HG02642 (cell line): ENCODE measurements around the gene SERPINB8.
A peak's percentile ranks its signal among the peaks of the same experiment; 100 is the strongest.

Experiments
- ATAC-seq: cut with Tn5 transposase; IDR thresholded peaks from one replicate; pipeline ENCODE4 v1.9.1; 2021; ENCODE audit warnings: mild to moderate bottlenecking; ENCODE audit not compliant: unreplicated experiment, poor library complexity

Gene SERPINB8

DNA sequence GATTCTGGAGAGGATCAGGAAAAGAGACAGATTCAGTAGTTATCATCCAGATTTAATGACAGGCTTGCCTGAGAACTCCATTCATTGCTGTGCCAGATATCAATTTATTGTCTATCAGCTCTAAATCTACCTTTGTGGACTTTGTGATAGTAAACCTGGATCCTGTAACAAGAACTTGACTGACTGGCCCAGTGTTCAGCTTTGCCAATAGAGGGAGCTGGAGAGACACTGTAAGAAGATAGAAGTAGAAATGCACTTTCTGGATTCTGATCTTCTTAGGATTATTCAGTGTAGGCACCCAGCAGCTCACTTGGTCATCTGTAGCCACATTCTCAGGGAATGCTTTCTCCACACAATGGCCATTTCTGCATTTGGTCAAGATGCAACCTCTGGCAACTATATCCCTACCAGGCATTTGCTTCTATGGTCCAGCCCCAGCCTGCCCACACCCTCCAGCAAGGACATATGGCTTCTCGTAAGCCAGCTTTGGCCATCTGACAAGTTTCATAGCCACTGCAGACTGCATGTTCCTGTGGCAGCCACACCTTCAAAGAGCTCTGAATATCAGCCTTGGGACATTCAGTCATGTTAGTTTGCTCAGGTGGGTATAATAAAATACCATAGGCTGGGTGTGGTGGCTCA, 6.1 kb upstream of the SERPINB8 start:
- peak; percentile 78 for ATAC-seq

DNA sequence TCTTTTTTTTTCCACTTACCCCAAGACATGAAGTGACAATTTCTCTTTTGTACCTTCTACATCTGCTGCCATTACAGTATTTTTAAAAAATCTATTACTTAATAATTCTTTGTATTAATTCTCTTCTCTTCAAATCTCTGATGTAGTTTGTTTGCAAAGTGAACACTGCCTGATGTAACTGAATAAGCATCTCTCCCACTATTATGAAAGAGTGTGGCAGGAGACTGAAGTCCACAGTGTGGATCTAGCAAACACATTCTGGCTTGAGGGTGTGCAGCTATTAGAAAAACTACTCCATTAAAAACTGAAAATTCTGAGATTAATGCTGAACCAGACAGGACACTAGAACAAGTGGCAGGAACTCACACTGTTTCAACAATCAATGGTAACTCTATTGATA, 5.0 kb upstream of the SERPINB8 start:
- no peak for ATAC-seq

DNA sequence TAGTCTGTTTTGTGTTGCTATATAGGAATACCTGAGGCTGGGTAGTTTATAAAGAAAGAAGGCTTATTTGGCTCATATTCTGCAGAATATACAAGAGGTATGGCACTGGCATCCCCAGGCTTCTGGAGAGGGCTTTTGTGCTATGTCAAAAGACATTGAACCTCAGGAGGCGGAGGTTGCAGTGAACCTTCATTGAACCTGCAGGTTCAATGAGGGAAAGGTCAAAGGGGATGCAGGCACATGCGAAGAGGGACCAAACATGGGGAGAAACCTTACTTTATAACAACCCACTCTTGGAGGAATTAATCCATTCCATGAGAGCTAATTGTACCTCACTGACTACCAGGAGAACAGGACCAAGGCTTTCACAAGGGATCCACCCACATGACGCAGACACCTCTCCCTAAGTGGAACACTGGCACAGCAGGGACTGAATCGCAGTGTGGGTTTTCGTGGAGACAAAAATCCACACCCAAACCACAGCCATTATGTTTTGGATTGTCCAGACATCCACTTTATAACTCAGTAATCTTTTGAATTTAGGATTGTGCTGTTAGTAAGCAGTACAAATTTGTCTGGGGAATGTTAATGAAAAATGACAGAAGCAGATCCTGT, 4.1 kb upstream of the SERPINB8 start:
- ATAC-seq = no peak

DNA sequence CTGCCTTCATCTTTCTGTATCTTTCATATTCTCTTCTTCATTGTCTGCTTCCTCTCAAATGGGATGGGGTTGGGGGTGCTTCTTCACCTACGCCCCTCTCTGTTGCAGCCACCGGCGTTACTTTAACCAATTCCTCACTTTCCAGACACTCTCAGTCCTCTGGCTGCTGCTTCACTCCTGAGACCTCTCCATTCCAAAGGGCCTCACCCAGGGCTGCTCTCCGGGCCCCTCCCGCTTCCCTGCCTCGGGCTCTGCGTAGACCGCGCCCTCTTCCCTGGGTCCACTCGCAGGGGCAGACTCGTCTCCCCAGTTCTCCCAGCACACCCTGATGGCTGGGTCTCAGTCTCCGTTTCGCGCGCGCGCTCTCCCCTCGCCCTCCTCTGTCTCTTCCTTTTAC, 926 bp downstream of the SERPINB8 start:
- ATAC-seq = peak; percentile 0

DNA sequence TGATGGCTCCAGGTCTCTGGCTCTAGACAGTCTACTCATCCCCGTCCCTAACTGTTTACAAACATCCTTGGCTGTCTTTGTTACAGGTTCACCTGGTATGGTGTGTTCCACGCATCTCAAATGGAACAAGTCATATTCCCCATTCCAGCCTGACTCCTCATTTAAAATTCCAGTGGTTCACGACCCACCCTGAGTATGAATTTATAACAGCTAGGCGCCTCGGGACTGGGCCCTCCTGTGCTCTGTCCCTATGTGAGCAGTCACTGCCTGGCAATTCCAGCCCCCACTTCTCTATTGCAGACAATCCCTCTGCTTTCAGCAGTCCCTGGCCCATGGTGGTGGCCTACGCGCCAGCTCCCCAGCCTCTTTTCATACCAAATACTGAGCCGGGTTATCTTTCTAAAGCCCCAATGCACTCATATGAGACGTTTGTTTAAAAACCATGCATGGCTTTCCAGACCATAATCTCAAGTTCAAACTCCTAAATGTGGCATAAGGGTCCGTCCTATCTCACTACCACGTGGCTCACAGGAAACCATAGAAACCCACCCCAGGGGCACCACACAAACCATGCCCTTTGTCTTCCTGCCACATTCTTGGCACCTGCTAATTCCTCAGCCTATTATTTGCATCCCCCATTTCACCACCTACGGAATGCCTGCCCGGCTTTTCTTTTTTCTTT, 1.6 kb downstream of the SERPINB8 start:
- no peak for ATAC-seq

DNA sequence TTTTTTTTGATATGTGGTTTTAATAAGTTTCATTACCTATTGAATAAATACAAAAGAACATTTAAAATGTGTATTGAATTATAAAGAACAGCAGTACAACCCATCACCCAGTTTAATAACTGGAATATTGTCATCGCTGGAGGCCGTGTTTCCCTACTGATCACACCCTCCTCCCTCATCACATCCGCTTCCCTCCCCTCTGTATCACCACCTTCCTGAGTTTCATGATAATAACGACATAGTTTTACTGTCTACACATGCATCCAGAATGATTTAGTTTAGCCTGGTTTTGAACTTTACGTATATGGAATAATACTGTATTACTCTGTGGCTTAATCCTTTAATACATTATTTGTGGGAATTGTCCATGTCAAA, 2.1 kb downstream of the SERPINB8 start:
- ATAC-seq = no peak

DNA sequence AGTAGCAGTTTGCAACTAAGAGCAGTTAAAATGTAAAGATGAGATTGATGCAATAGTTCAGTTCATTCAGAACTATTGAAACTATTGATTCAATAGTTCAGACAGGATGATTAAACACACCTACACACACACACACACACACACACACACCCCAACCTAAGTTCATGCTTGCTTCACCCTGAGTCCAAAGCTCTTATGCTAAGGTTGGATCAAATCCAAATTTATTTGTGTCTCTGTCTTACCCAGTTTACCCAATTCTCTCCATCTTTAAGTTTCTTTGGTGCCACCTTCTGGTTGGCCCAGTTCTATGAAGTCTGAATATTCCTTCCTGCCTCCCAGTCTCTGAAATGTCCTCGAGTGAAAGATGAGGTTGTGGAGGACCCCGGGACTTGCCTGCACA, 5.1 kb downstream of the SERPINB8 start:
- ATAC-seq = no peak

DNA sequence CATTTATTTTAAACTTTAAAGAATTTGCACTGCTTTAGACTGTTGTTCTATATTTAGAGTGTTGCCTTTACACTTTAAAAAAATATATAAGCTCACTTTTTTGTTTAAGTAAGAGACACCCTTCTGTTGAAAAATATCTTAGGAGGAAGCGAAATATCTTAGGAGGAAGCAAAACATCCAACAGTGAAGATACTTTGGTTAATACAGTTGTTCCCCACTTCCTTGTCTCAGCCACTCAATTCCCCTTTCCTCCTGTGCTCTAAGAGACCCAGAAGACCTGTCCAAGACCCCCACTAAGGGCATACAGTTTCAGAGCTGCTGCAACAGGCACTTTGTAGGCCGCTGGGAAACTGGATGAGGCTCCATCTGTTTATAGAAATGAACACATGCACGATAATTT, 5.7 kb downstream of the SERPINB8 start:
- ATAC-seq = no peak

DNA sequence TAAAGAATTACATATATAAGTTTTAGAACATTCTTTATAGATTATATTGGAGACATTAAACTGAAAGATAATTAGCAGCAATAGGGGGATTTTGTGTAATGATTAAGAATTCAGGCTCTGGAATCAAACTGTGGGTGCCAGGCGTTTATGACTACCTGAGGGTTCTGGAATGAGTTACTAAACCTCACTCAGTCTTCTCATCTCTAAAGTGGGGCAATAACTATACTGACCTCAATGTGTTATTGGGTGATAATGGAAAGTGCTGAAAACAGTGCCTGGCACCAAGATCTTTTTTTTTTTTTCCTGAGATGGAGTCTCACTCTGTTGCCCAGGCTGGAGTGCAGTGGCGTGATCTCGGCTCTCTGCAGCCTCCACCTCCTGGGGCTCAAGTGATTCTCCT, 7.2 kb downstream of the SERPINB8 start:
- ATAC-seq = no peak

DNA sequence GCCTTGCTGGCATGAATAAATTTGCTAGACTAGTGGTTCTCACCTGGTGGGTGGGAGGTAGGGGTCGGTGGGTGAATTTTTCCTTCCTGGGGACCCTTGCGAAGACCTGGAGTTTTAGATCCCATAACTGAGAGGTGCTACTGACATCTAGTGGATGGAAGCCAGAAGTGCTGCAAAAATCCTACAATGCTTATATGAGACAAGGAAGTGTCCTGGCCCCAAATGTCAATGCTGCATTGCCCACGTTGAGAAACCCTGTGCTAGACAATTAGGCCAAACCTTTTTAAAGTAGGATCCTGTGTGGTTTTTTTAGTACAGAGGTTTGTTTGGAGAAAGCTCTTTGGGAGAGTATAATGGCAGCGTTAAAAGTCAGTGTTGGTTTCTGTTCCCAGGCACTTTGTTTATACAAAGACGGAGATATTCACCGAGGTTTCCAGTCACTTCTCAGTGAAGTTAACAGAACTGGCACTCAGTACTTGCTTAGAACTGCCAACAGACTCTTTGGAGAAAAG, 9.6 kb downstream of the SERPINB8 start:
- ATAC-seq = peak; percentile 75

DNA sequence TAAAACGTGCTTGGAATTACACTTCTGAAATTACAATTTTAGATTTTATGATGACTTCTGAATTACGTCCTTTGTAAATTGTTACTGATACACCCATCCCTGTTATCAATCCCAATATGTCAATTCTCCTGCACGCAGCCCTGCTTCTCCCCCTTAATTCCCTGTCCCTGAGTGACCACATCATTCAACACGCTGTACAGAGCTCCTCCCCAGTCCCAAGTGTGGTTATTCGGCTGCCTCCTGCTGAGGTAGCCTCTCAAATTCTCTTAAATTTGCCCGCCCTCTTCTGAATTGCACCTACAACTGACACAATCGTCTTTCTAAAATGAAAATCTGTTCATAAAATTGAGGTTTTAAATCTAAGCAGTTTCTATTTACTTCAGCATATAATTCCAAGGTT, 10.1 kb downstream of the SERPINB8 start:
- no peak for ATAC-seq

DNA sequence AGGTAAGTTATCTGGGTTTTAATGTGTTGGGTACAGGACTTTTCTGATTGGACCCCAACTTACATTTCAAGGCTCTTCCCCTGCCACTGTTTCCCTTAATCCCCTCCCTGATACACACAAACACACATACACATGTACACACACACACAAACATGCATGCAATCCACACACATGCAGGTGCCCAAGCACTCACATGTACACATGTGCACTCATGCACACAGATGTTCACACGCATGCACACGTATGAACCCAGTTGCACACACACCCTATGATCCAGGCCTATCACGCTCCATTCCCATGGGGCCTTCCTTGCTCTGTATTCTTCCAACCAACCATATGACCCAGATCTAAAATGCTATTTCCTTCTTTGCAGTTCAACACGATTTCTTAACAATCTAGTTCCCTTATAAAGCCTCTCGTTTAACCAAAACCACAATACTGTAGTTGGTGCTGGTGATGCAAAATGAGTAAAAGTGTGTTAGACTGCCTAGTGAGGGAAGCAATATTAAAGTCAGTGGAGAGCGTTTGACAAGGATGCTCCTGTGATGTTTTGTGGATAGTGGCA, 11.1 kb downstream of the SERPINB8 start:
- no peak for ATAC-seq

DNA sequence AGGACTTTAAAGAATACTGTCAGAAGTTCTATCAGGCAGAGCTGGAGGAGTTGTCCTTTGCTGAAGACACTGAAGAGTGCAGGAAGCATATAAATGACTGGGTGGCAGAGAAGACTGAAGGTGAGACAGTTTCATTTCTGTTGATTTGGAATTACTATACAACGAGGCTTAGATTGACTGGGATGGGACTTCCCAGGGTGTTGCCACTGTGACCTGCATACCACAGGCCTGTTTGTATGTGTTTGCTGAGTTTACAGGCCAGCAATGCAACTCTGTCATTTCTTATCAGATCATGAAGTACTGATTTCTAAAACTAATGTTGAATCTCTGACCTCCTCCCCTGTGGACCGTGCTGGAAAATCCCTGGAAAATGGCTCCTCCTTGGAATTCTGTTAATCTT, 11.8 kb downstream of the SERPINB8 start:
- ATAC-seq = no peak

DNA sequence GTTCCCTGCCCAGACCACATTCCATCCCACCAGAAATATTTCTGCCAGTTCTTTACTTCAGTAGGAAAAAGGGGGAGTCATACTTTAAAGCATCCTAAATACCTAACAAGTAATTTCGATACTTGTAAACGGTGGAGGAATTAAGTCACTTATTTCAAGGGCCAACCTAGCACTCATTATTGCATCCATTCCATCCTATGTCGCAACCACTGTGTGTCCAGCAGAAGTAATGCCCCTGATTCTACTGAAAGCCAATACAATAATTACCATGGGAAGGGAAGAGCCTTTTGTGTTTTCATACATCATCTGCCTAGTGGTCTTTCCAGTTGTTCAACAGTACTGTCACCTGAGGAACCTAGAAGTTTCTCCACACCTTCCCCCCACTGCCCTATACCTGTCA, 12.5 kb downstream of the SERPINB8 start:
- no peak for ATAC-seq

DNA sequence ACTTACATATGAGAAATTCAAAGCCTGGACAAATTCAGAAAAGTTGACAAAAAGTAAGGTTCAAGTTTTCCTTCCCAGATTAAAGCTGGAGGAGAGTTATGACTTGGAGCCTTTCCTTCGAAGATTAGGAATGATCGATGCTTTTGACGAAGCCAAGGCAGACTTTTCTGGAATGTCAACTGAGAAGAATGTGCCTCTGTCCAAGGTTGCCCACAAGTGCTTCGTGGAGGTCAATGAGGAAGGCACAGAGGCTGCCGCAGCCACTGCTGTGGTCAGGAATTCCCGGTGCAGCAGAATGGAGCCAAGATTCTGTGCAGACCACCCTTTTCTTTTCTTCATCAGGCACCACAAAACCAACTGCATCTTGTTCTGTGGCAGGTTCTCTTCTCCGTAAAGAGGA, 17.0 kb downstream of the SERPINB8 start:
- no peak for ATAC-seq

DNA sequence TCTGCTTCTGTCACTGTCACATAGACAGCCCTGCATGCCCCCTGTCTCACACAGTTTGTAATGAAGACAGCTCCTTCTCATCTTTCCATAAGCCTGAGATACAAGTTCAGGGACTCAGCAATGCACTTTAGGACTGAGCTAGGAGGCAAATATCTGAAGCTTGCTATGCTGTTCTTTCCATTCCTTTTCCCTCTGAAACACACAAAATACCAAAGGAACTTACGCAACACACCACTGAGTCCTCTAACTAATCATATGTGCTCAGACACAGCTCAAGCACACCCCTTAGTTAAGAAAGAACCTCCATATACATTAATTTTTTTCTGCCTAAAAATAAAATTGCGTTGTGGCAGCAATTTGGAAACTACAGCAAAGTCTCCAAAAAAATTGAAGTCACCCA, 17.9 kb downstream of the SERPINB8 start:
- no peak for ATAC-seq

DNA sequence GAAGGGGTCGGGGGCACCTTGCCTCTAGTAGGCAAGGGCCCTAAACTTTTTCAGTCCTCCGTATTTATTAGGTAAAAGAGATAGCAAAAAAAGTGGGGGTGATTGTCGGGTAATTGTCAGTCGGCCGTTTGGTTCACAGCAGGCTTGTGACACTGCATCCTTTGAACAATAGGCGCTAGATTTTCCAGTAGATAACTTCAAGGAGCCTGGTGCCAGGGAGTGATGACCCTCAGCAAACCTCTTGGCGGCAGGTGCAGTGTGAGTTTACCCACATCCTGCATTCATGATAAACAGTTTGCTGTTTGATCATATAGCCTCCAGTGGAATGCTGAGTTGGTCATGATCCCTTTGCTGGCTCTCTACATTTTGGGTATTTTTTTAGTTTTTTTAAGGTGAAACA, 22.9 kb downstream of the SERPINB8 start:
- ATAC-seq = no peak

DNA sequence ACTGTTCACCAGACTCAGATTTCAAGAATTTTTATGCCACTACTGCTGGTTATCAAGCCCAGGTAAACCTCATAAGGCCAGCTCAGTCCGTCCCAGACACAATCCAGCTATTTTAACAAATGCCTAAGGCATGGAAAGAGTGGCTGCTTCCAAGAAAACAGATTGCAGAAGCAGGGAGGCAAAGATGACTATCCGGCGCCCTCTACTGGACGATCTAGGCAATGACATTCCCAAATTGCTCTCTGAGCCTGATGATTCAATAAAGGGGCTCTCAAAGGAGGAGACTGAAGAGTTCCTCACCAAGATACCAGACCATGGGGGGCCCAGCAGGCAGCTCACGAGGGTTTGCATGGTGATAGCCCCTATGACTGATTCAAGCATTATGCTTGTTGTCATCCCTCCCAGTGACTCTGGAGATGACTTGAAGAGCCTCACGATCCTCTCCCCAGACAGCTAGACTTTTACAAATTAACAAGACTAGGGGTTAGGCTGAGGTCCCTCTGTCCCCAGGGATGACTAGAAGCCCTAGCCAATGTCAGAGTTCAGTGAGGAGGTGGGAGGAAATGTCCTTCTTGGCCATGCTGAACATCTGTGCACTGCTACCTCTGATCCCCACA, 25.0 kb downstream of the SERPINB8 start:
- ATAC-seq = no peak

DNA sequence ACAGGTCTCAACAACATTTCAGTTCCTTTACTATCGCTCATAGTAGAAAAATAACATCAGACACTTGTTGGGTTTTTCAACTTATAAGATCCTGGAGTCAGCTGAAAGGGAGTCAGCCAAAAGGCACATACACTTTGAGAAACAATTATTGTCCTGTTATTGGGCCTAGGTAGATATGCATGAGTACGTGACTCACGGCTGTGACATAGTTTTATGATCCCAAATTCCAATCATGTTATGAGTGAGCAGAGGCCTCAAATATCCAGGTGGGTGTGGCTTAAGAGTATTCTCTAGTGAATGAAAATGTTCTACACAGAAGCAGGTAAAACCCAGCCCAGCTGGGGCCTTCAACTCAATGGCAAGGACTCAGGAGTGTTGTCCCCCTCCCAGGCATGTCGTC, 27.2 kb downstream of the SERPINB8 start:
- no peak for ATAC-seq

DNA sequence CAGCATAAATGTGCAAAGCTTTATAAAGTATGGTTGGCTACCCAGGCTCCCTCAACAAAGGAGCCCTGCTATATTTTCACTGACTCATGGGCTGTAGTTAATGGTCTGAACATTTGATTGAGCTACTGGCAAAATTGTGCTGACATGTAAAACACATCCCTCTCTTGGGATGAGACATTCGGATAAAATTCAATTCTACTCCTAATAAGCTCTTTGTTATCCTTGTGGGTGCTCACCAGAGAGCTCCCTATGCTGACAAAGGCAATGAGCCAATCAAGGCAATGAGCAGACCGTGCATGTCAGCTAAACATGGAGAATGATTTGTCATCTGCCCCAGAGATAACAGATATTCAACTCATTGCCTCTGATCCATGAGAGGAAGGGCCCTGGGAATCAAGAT, 27.7 kb downstream of the SERPINB8 start:
- no peak for ATAC-seq

DNA sequence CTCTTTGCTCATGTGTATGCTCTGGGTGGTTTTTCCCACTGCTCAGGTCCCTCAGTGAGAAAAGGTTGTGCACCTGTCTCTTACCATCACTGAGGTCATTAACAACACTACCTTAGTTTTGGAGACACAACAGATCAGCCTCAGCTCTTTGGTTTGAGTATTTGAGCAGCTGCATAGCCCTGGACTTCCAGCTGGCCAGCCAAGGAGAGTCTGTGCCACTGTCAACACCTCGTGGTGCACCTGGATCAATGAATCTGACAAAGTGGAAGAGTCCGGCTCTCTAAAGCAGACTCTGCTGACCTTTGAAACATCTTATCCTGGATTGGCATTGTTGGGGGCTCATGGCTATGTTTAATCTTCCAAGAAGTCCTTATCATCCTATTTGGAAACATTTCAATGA, 30.0 kb downstream of the SERPINB8 start:
- ATAC-seq = no peak
